H1 (cell line): ENCODE results near the gene PITPNB. TPM values are rescaled to one million over a fixed set of nuclear protein-coding genes. Genes with fewer than 3 reads are reported as not detected.

ENCODE experiments used
- JUND ChIP-seq: IDR thresholded peaks from 2 replicates; pipeline ENCODE4 v1.6.1; 2011; ENCODE audit warnings: mild to moderate bottlenecking, improper control_type of control experiment, low read length
- RXRA ChIP-seq: IDR thresholded peaks from 2 replicates; pipeline ENCODE4 v1.6.1; 2011; ENCODE audit warnings: low read depth, mild to moderate bottlenecking, low read length, moderate library complexity; ENCODE audit not compliant: insufficient read depth
- polyA plus RNA-seq, 7 experiments: library from polyadenylated mRNA; depleted of rRNA in 3 of 7; stranded (reverse) in 5 of 7; unstranded in 2 of 7; fragments of >200 nt in 5 of 7; fragments of 200-250 nt in 2 of 7; gene quantifications; 1 replicate in 5 of 7; 2 replicates in 1 of 7; 4 replicates in 1 of 7; pipeline versions ENCODE4 v1.2.1 to v1.2.3, GENCODE V29; 2011 to 2013; ENCODE audit warnings: missing spikeins in 2 of 7, mixed read lengths in 2 of 7
- total RNA-seq: library from RNA; stranded (reverse); fragmentation: NEBNext Ultra II Directional; extraction: Animal tissue kit (Norgen Biotek cat#: 25700); gene quantifications from 2 replicates; pipeline ENCODE4 v1.2.1, GENCODE V29; 2021

The PITPNB gene
- total and polyA plus RNA-seq, 2 of the 8 experiments (the other 6 are each of a cell fraction or from before 2014, with no cell fraction given), result 24.6 to 89.3 TPM

DNA sequence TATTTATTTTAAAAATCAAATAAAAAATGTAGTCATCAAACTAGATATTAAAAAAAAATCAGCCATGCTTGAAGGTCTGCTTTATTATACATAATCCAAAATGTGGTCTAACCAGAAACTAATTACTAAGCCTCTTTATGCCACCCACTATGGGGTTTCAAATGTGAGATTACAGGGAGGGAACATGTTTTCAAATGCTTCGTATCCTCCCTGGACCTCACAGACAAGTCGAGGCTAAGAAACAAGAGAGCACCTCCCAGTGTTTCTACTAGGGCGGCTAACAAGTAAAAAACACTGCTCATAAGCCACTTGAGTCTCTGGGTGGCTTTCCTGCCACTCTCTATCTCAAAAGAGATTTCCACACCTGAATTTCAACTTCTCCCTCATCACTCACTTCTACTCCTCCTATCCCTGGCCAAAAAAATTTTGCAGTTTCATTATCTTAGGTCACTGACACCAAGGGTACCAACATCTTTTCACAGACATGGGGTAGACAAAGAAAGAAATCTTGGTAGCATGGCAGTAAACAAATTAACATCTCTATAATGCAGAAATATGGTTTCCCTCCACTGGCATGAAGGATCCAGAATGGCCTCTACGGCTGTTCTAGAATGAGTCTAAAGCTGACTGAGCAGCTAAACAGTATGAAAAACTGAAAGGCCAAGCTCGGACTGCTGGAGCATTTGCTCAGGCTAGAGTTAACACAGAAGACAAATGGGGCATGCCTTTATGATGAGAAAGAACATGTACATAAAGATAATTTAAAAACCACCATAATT is 50.9 kb downstream of the PITPNB start (continued):
- TF ChIP-seq RXRA (no peak), JUND (no peak)
